Measurements from ENCODE around the gene LUC7L3. TPM values are rescaled to one million over a fixed set of nuclear protein-coding genes. Genes with fewer than 3 reads are reported as not detected.

Gene LUC7L3
- total and polyA plus RNA-seq, 2 donors (not counting 1 experiment from before 2014, with no cell fraction given) = 42.9 to 311 TPM

GRCh38 chr17:50775926-50776325 is 56.5 kb downstream of the LUC7L3 start:
- Histone ChIP-seq H3K27me3 (replicated peaks in 1 of 4; ENCODE audit: control extremely low read depth in 1 of 4, control insufficient read depth in 3 of 4, insufficient read depth in 4 of 4, low read length in 3 of 4) (no peaks in the 10 kb centered on the region), H3K4me3 (ENCODE audit: control extremely low read depth in 1 of 5, extremely low read depth in 1 of 5, insufficient read depth in 1 of 5, low read depth in 2 of 5, low read length in 4 of 5) (no peak overlapping the region), H3K4me2 (replicated peaks; ENCODE audit: low read depth, low read length, poor library complexity, severe bottlenecking) (no peak overlapping the region), H3K79me2 (ENCODE audit: control insufficient read depth, insufficient read depth, low read length) (no peaks in the 10 kb centered on the region), H3K9ac (ENCODE audit: low read length) (no peak overlapping the region), H3K9me3 (ENCODE audit: control extremely low read depth in 1 of 3, control insufficient read depth in 2 of 3, insufficient read depth in 1 of 3, low read length in 2 of 3) (peaks cover 0 to under 1% (median 0%) of the 10 kb centered on the region in 3 donors), H4K20me1 (ENCODE audit: control insufficient read depth, insufficient read depth, low read length, poor library complexity, severe bottlenecking) (no peaks in the 10 kb centered on the region), H3K36me3 (replicated peaks in 1 of 2; ENCODE audit: control extremely low read depth in 1 of 2, control insufficient read depth in 1 of 2, extremely low read depth in 1 of 2, insufficient read depth in 2 of 2, low read length in 1 of 2) (no peaks in the 10 kb centered on the region), H3K27ac (ENCODE audit: low read length in 2 of 2) (no peak overlapping the region), H3K4me1 (ENCODE audit: control insufficient read depth in 2 of 2, insufficient read depth in 2 of 2, low read length in 2 of 2) (no peaks in the 10 kb centered on the region), H2AFZ (ENCODE audit: insufficient read depth, low read depth, low read length, poor library complexity, severe bottlenecking) (no peak overlapping the region)
- Mint-ChIP-seq H3K27ac (no peak overlapping the region), H3K4me1 (peaks cover 7% of the 10 kb centered on the region), H3K4me3 (no peak overlapping the region), H3K9me3 (ENCODE audit: insufficient read depth) (no peaks in the 10 kb centered on the region), H3K27me3 (no peaks in the 10 kb centered on the region)
- POLR2A ChIA-PET = no interaction called here
- 96% methylated on average over 3 of the region's 3 CpGs for WGBS (ENCODE audit: insufficient coverage)
- DNase-seq = no peak
- TF ChIP-seq CTCF (IDR thresholded peaks at IDR 0.05) (no peak), EZH2 (IDR thresholded peaks at IDR 0.05; ENCODE audit: borderline replicate concordance, insufficient read depth, low read depth, low read length, poor library complexity, severe bottlenecking) (no peak)
- intact Hi-C loops (cut with micrococcal nuclease) = no loop called here
- ATAC-seq (ENCODE audit: low read depth) = no peak
- CTCF ChIA-PET = no interaction called here

GRCh38 chr17:50778471-50778870 is 59.1 kb downstream of the LUC7L3 start:
- Histone ChIP-seq H3K4me3 (ENCODE audit: control extremely low read depth in 1 of 5, extremely low read depth in 1 of 5, insufficient read depth in 1 of 5, low read depth in 2 of 5, low read length in 4 of 5) (no peak overlapping the region), H3K9me3 (ENCODE audit: control extremely low read depth in 1 of 3, control insufficient read depth in 2 of 3, insufficient read depth in 1 of 3, low read length in 2 of 3) (peaks cover 0 to 3% (median 0%) of the 10 kb centered on the region in 3 donors), H3K4me2 (replicated peaks; ENCODE audit: low read depth, low read length, poor library complexity, severe bottlenecking) (no peak overlapping the region), H3K4me1 (ENCODE audit: control insufficient read depth in 2 of 2, insufficient read depth in 2 of 2, low read length in 2 of 2) (peaks cover 0 to 5% of the 10 kb centered on the region in 2 donors), H2AFZ (ENCODE audit: insufficient read depth, low read depth, low read length, poor library complexity, severe bottlenecking) (no peak overlapping the region), H4K20me1 (ENCODE audit: control insufficient read depth, insufficient read depth, low read length, poor library complexity, severe bottlenecking) (no peaks in the 10 kb centered on the region), H3K27me3 (replicated peaks in 1 of 4; ENCODE audit: control extremely low read depth in 1 of 4, control insufficient read depth in 3 of 4, insufficient read depth in 4 of 4, low read length in 3 of 4) (peaks cover 0 to 3% (median 1%) of the 10 kb centered on the region in 4 experiments), H3K36me3 (replicated peaks in 1 of 2; ENCODE audit: control extremely low read depth in 1 of 2, control insufficient read depth in 1 of 2, extremely low read depth in 1 of 2, insufficient read depth in 2 of 2, low read length in 1 of 2) (no peaks in the 10 kb centered on the region), H3K27ac (ENCODE audit: low read length in 2 of 2) (no peak overlapping the region), H3K79me2 (ENCODE audit: control insufficient read depth, insufficient read depth, low read length) (no peaks in the 10 kb centered on the region), H3K9ac (ENCODE audit: low read length) (no peak overlapping the region)
- intact Hi-C loops (cut with micrococcal nuclease) = no loop called here
- Mint-ChIP-seq H3K27ac (no peak overlapping the region), H3K27me3 (peaks cover 8% of the 10 kb centered on the region), H3K4me3 (no peak overlapping the region), H3K9me3 (ENCODE audit: insufficient read depth) (no peaks in the 10 kb centered on the region), H3K4me1 (peaks cover 7% of the 10 kb centered on the region)
- ChIA-PET CTCF (interaction anchor here (0.6 kb wide), 1 partner anchor 201 kb away, joined by 3 read pairs; no protein-coding TSS in a partner anchor), POLR2A (no interaction called here)
- no CpG with 5 or more reads among the region's 8 CpGs for WGBS (ENCODE audit: insufficient coverage)
- TF ChIP-seq CTCF (IDR thresholded peaks at IDR 0.05) (no peak), EZH2 (IDR thresholded peaks at IDR 0.05; ENCODE audit: borderline replicate concordance, insufficient read depth, low read depth, low read length, poor library complexity, severe bottlenecking) (no peak)
- ATAC-seq (ENCODE audit: low read depth) (no peak), DNase-seq (no peak)

Measured in B cell (primary cell).